Mesodermal cell (in vitro differentiated cells): ENCODE data around the gene RNF38. TPM values are rescaled to one million over a fixed set of nuclear protein-coding genes. Genes with fewer than 3 reads are reported as not detected.
A peak's percentile ranks its signal among the peaks of the same experiment; 100 is the strongest.
"Not testable (repeated sequence)": the region's sequence is repeated elsewhere in the genome, so short reads cannot be mapped to it uniquely, and the experiment has no call there.

ENCODE experiments used
- H3K27ac ChIP-seq: 2 replicates; pipeline ENCODE4 v1.7.0; 2013; ENCODE audit warnings: mild to moderate bottlenecking, low read depth, low read length, moderate library complexity; ENCODE audit not compliant: severe bottlenecking
- H3K36me3 ChIP-seq: 2 replicates; pipeline ENCODE4 v1.7.1; 2013; ENCODE audit warnings: mild to moderate bottlenecking, low read length, moderate library complexity; ENCODE audit not compliant: control insufficient read depth, insufficient read depth
- H3K4me1 ChIP-seq: one replicate; pipeline ENCODE4 v1.7.1; 2013; ENCODE audit warnings: mild to moderate bottlenecking, low read length; ENCODE audit not compliant: insufficient read depth, control insufficient read depth, poor library complexity, severe bottlenecking
- H3K4me3 ChIP-seq: 2 replicates; pipeline ENCODE4 v1.7.0; 2013; ENCODE audit warnings: low read length, control low read depth, mild to moderate bottlenecking; ENCODE audit not compliant: insufficient read depth, poor library complexity, severe bottlenecking; ENCODE audit errors: extremely low read depth
- H3K9me3 ChIP-seq: 2 replicates; pipeline ENCODE4 v1.7.1; 2013; ENCODE audit warnings: mild to moderate bottlenecking, low read length, moderate library complexity; ENCODE audit not compliant: control insufficient read depth
- WGBS, 2 experiments: methylation state at CpG; one replicate each; pipeline ENCODE4 v1.1.5; 2013; ENCODE audit warnings: missing lambda C conversion rate in 2 of 2; ENCODE audit not compliant: insufficient coverage in 2 of 2; 5-methylcytosine and 5-hydroxymethylcytosine counted together
- polyA plus RNA-seq, 2 experiments: library from polyadenylated mRNA; stranded (reverse); fragments of 50-300 nt; gene quantifications; one replicate each; pipeline ENCODE4 v1.2.3, GENCODE V29; 2013

The RNF38 gene
- polyA plus RNA-seq (2013, experiment 1 of 2) = 36.8 TPM
- polyA plus RNA-seq (2013, experiment 2 of 2) = 28.8 TPM

GRCh38 chr9:36399980-36400331 lies at the start of gene RNF38:
TSS of gene RNF38 (minus strand) at chr9:36400269. CDS start at chr9:36400108, 161 bp downstream.
- Histone ChIP-seq H3K4me3 (peak within 1 kb of the TSS; percentile 77), H3K4me1 (peaks cover 14% of the 10 kb centered on the region), H3K27ac (peak within 1 kb of the TSS; percentile 94), H3K36me3 (peaks cover 29% of the 10 kb centered on the region), H3K9me3 (no peaks in the 10 kb centered on the region)
- WGBS, 2 experiments = 0% methylated on average over 8 to 11 of the region's 12 CpGs

GRCh38 chr9:36448555-36448954 lies 48.5 kb upstream of the RNF38 start:
- 93 to 95% methylated on average over 3 to 5 of the region's 9 CpGs for WGBS, 2 experiments
- not testable (repeated sequence) for H3K9me3 ChIP-seq, H3K4me3 ChIP-seq, H3K27ac ChIP-seq
- Histone ChIP-seq H3K4me1 (peaks cover 11% of the 10 kb centered on the region), H3K36me3 (peaks cover 26% of the 10 kb centered on the region)

GRCh38 chr9:36448017-36448416 lies 47.9 kb upstream of the RNF38 start:
- Histone ChIP-seq H3K4me1 (peaks cover 11% of the 10 kb centered on the region), H3K27ac (no peak overlapping the region)
- no CpG with 5 or more reads among the region's 1 CpG for WGBS, 2 experiments

GRCh38 chr9:36446678-36447077 lies 46.6 kb upstream of the RNF38 start:
- 93 to 96% methylated on average over 4 to 5 of the region's 10 CpGs for WGBS, 2 experiments
- peaks cover 18% of the 10 kb centered on the region for H3K36me3 ChIP-seq
- H3K27ac ChIP-seq, H3K4me3 ChIP-seq, H3K9me3 ChIP-seq: not testable (repeated sequence)
- peaks cover 19% of the 10 kb centered on the region for H3K4me1 ChIP-seq

More at GRCh38 chr9:36448017-36448416, 47.9 kb upstream of the RNF38 start:
- Histone ChIP-seq H3K4me3 (no peak overlapping the region), H3K9me3 (no peaks in the 10 kb centered on the region), H3K36me3 (peaks cover 21% of the 10 kb centered on the region)

DNA sequence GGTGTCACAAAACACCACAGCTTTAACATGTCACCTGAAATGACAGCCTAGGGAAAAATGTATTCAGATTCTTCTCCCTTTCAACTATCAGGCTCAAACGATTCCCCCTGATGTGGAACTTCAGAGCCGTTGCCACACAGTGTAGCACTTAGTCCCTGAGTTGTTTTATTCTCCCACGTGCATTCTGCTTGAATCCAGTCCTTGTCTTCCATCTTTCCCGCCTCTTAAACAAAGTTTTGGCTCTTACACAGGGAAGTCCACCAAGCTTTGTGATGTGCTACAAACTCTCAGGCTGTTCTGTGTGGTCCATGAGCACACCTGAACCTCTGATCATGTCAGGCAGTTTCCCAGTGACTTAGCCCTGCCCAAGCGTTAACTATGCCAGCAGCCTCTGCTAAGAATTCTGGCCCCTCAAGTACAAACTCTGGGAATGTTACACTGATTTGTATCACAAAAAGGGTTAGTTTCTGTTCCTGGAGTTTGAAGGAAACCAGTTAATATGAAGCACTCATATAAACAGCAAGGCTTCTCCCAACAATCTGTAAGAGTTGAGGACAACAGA lies 45.8 kb upstream of the RNF38 start:
- Histone ChIP-seq H3K4me3 (no peak overlapping the region), H3K36me3 (peaks cover 18% of the 10 kb centered on the region), H3K27ac (no peak overlapping the region), H3K9me3 (no peaks in the 10 kb centered on the region), H3K4me1 (peaks cover 19% of the 10 kb centered on the region)
- 86 to 92% methylated on average over 5 of the region's 5 CpGs for WGBS, 2 experiments

DNA sequence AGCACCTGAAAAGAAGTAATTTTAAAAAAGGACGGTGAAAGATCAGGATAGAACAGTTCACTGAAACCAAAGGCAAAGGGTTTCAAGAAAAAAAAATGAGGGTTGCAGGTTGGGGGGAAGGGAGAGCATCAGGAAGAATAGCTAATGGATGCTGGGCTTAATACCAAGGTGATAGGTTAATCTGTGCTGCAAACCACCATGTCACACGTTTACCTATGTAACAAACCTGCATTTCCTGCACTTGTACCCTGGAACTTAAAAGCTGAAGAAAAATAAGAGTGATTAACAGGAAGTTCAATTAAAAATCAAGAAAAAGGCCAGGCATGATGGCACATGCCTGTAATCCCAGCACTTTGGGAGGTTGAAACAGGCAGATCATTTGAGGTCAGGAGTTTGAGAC lies 44.1 kb upstream of the RNF38 start:
- Histone ChIP-seq H3K4me1 (peaks cover 13% of the 10 kb centered on the region), H3K9me3 (no peaks in the 10 kb centered on the region), H3K27ac (no peak overlapping the region), H3K36me3 (peaks cover 22% of the 10 kb centered on the region), H3K4me3 (no peak overlapping the region)
- 81 to 100% methylated on average over 1 of the region's 2 CpGs for WGBS, 2 experiments

DNA sequence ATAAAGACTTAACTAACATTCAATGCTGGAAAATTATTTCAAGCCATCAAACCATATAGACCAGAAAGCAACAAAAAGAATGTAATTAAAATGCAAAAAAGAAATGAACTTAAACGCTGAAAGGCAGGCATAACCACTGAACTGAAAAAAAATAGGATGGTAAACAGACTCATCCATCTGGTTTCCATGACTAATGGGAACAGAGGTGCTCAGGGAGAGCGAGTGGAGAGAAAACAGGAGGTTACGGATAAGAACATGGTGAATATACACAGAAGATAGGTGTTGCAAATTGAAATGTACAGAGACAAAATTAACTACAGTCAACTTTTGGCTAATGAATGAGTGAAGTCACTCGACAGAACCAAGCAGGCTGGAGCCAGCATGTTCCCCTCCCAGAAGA lies 43.5 kb upstream of the RNF38 start:
- no peak overlapping the region for H3K4me3 ChIP-seq
- no peak overlapping the region for H3K27ac ChIP-seq
- H3K9me3 ChIP-seq = no peaks in the 10 kb centered on the region
- peaks cover 13% of the 10 kb centered on the region for H3K4me1 ChIP-seq
- peaks cover 22% of the 10 kb centered on the region for H3K36me3 ChIP-seq
- 91 to 97% methylated on average over 4 of the region's 4 CpGs for WGBS, 2 experiments

GRCh38 chr9:36442710-36443109 lies 42.6 kb upstream of the RNF38 start:
- H3K36me3 ChIP-seq = peaks cover 22% of the 10 kb centered on the region
- H3K27ac ChIP-seq = no peak overlapping the region
- no peaks in the 10 kb centered on the region for H3K9me3 ChIP-seq
- WGBS, 2 experiments = 97 to 100% methylated on average over 5 to 6 of the region's 6 CpGs
- peaks cover 13% of the 10 kb centered on the region for H3K4me1 ChIP-seq
- no peak overlapping the region for H3K4me3 ChIP-seq

GRCh38 chr9:36441966-36442365 lies 41.9 kb upstream of the RNF38 start:
- Histone ChIP-seq H3K27ac (no peak overlapping the region), H3K4me3 (no peak overlapping the region), H3K9me3 (no peaks in the 10 kb centered on the region), H3K36me3 (peaks cover 22% of the 10 kb centered on the region), H3K4me1 (peaks cover 13% of the 10 kb centered on the region)
- 71 to 81% methylated on average over 2 of the region's 2 CpGs for WGBS, 2 experiments

- no peak overlapping the region for H3K4me3 ChIP-seq
- no peak overlapping the region for H3K27ac ChIP-seq
- WGBS, 2 experiments = no CpG with 5 or more reads among the region's 3 CpGs
These were observed 38.6 kb upstream of the RNF38 start for GRCh38 chr9:36438536-36439236.

DNA sequence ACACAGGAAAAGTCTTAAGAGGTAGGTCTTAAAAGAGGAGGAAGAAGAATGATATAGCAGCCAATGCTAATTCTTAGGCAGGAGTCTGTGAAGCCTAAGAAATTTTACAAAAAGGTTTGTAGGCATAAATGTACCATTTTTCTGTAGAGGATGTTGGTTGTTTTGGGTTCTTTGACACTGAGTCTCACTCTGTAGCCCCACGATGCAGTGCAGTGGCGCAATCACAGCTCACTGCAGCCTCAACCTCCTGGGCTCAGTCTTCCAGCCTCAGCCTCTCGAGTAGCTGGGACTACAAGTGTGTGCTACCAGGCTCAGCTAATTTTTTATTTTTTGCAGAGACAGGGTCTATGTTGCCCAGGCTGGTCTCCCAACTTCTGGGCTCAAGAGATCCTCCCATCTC lies 37.7 kb upstream of the RNF38 start:
- peaks cover 6% of the 10 kb centered on the region for H3K36me3 ChIP-seq
- no peak overlapping the region for H3K4me3 ChIP-seq
- no peaks in the 10 kb centered on the region for H3K9me3 ChIP-seq
- no peak overlapping the region for H3K27ac ChIP-seq
- 94 to 100% methylated on average over 2 to 3 of the region's 3 CpGs for WGBS, 2 experiments
- peaks cover 5% of the 10 kb centered on the region for H3K4me1 ChIP-seq

More at GRCh38 chr9:36438536-36439236, 38.6 kb upstream of the RNF38 start:
- H3K36me3 ChIP-seq = peaks cover 9% of the 10 kb centered on the region
- H3K4me1 ChIP-seq = peaks cover 9% of the 10 kb centered on the region
- no peaks in the 10 kb centered on the region for H3K9me3 ChIP-seq
